Endothelial cell of umbilical vein (primary cell): ENCODE measurements around the gene FGD3. TPM values are rescaled to one million over a fixed set of nuclear protein-coding genes. Genes with fewer than 3 reads are reported as not detected.

Experiments
- BruUV-seq: library from RNA; stranded (reverse); fragments of 400-500 nt; replicated peaks from 2 replicates; lab custom pipeline; 2021; lab: Mats Ljungman, UMichigan
- CTCF ChIA-PET: fragments of 300-600, 350-600 bp; sonication (Branson Sonifier 250); formaldehyde crosslinking; loops from one replicate; lab custom pipeline; 2021; ENCODE audit warnings: antibody characterized with exemption, inconsistent platforms; lab: Charles Lee
- POLR2A ChIA-PET: fragments of 300-600, 350-600 bp; sonication (Branson Sonifier 250); formaldehyde crosslinking; loops from one replicate; lab custom pipeline; 2021; ENCODE audit warnings: antibody characterized with exemption, inconsistent platforms; lab: Charles Lee
- DNase-seq: peaks from one replicate; pipeline ENCODE4 v3.0.0-alpha.2; 2011; ENCODE audit warnings: low read depth, low spot score
- FAIRE-seq: peaks from 2 replicates; lab custom pipeline; 2011; peaks lifted over from hg19 to GRCh38; lab: Jason Lieb, UNC
- H2AFZ ChIP-seq: 2 replicates; pipeline ENCODE4 v1.6.0; 2012; ENCODE audit warnings: low read depth, low read length, control low read depth, inconsistent platforms
- H3K27ac ChIP-seq: 2 replicates; pipeline ENCODE4 v1.5.1; 2011; ENCODE audit warnings: low read depth, mild to moderate bottlenecking, control low read depth, low read length, moderate library complexity; ENCODE audit not compliant: insufficient read depth
- H3K27me3 ChIP-seq, 2 experiments: 2 replicates each; pipeline versions ENCODE4 v1.6.0 to v1.6.1; 2011; ENCODE audit warnings: low read length in 2 of 2, mixed read lengths in 1 of 2; ENCODE audit not compliant: control insufficient read depth in 2 of 2, insufficient read depth in 2 of 2
- H3K36me3 ChIP-seq, 2 experiments: 2 replicates in 1 of 2; 3 replicates in 1 of 2; pipeline ENCODE4 v1.5.1; 2011; ENCODE audit warnings: low read length in 2 of 2, mild to moderate bottlenecking in 1 of 2, moderate library complexity in 1 of 2; ENCODE audit not compliant: control insufficient read depth in 2 of 2, insufficient read depth in 2 of 2; ENCODE audit errors: extremely low read depth in 1 of 2
- H3K4me1 ChIP-seq: 3 replicates; pipeline ENCODE4 v1.5.1; 2011; ENCODE audit warnings: mild to moderate bottlenecking, low read length; ENCODE audit not compliant: control insufficient read depth, insufficient read depth; ENCODE audit errors: extremely low read depth
- H3K4me2 ChIP-seq: 2 replicates; pipeline ENCODE4 v1.6.1; 2011; ENCODE audit warnings: low read length, control low read depth, mixed read lengths; ENCODE audit not compliant: insufficient read depth
- H3K4me3 ChIP-seq, 3 experiments: fragments of 200-600 bp in 1 of 3; sonication (generic), shearing (Covaris generic) in 1 of 3; replicated peaks in 1 of 3; 2 replicates each; pipeline ENCODE4 v1.5.1; 2011 to 2016; ENCODE audit warnings: control low read depth in 3 of 3, low read length in 3 of 3, mild to moderate bottlenecking in 2 of 3, inconsistent platforms in 1 of 3, low read depth in 1 of 3, moderate library complexity in 1 of 3; ENCODE audit not compliant: insufficient read depth in 1 of 3
- H3K79me2 ChIP-seq: 2 replicates; pipeline ENCODE4 v1.6.0; 2012; ENCODE audit warnings: low read length, inconsistent platforms; ENCODE audit not compliant: control insufficient read depth, insufficient read depth
- H3K9ac ChIP-seq: replicated peaks from 2 replicates; pipeline ENCODE3; 2011; ENCODE audit warnings: low read length, control low read depth; ENCODE audit not compliant: insufficient read depth; ENCODE audit errors: extremely low read depth
- H3K9me1 ChIP-seq: replicated peaks from 3 replicates; pipeline ENCODE4 v1.6.0; 2011; ENCODE audit warnings: mild to moderate bottlenecking, low read length; ENCODE audit not compliant: control insufficient read depth, insufficient read depth; ENCODE audit errors: extremely low read depth
- H3K9me3 ChIP-seq: replicated peaks from 2 replicates; pipeline ENCODE4 v1.5.1; 2012; ENCODE audit warnings: low read length, inconsistent platforms; ENCODE audit not compliant: control insufficient read depth, insufficient read depth
- H4K20me1 ChIP-seq: replicated peaks from 2 replicates; pipeline ENCODE3; 2011; ENCODE audit warnings: mild to moderate bottlenecking, low read length; ENCODE audit not compliant: control insufficient read depth, insufficient read depth; ENCODE audit errors: extremely low read depth
- CTCF ChIP-seq, 2 donors: IDR thresholded peaks; 1 replicate in 1 of 2; 2 replicates in 1 of 2; pipeline ENCODE4 v1.5.1; 2011; ENCODE audit warnings: low read length in 2 of 2, mild to moderate bottlenecking in 2 of 2, moderate library complexity in 2 of 2, control low read depth in 1 of 2, inconsistent platforms in 1 of 2, low read depth in 1 of 2; ENCODE audit not compliant: insufficient read depth in 1 of 2; ENCODE audit errors: extremely low read depth in 1 of 2
- EZH2 ChIP-seq: IDR thresholded peaks from 2 replicates; pipeline ENCODE4 v1.6.1; 2012; ENCODE audit warnings: borderline replicate concordance, low read depth, mild to moderate bottlenecking, moderate library complexity, low read length, inconsistent platforms; ENCODE audit not compliant: severe bottlenecking
- GATA2 ChIP-seq: IDR thresholded peaks from 2 replicates; pipeline ENCODE4 v1.7.0; 2011; ENCODE audit warnings: low read depth, mild to moderate bottlenecking, moderate library complexity, mixed read lengths, low read length; ENCODE audit not compliant: insufficient read length, insufficient read depth
- JUN ChIP-seq: IDR thresholded peaks from 2 replicates; pipeline ENCODE4 v1.6.1; 2011; ENCODE audit warnings: borderline replicate concordance, low read depth; ENCODE audit not compliant: insufficient read length, insufficient read depth
- MAX ChIP-seq: IDR thresholded peaks from 2 replicates; pipeline ENCODE4 v1.6.1; 2011; ENCODE audit not compliant: insufficient read depth, insufficient read length
- MYC ChIP-seq: IDR thresholded peaks from one replicate; pipeline ENCODE4 v1.6.1; 2011; ENCODE audit warnings: mild to moderate bottlenecking, low read depth, low read length
- POLR2A ChIP-seq: IDR thresholded peaks from 2 replicates; pipeline ENCODE4 v1.6.1; 2012; ENCODE audit warnings: low read depth, mild to moderate bottlenecking, control low read depth, low read length
- POLR2AphosphoS5 ChIP-seq: IDR thresholded peaks from 2 replicates; pipeline ENCODE4 v1.6.1; 2012; ENCODE audit warnings: low read depth, mild to moderate bottlenecking, control low read depth, low read length, moderate library complexity; ENCODE audit not compliant: insufficient read depth
- dilution Hi-C: fragments of 300-500 bp; cut with MboI; formaldehyde crosslinking; loops from one replicate; pipeline ENCODE4 v1.15.0; 2019; ENCODE audit warnings: low sequenced_read_pairs; ENCODE audit not compliant: extremely low pct_ligation_motif_present
- intact Hi-C: fragments of 100-400 bp; cut with micrococcal nuclease; formaldehyde crosslinking; loops from one replicate; pipeline ENCODE4 v1.10.0; 2022
- polyA plus RNA-seq, 4 experiments: library from polyadenylated mRNA; depleted of rRNA in 3 of 4; stranded (reverse) in 3 of 4; unstranded in 1 of 4; fragments of >200 nt; gene quantifications; 2 replicates each; pipeline versions ENCODE4 v1.2.1 to v1.2.3, GENCODE V29; 2011 to 2012; ENCODE audit warnings: missing spikeins in 1 of 4
- total RNA-seq: library from RNA; stranded (reverse); gene quantifications from 2 replicates; pipeline ENCODE4 v1.2.3, GENCODE V29; 2021

The FGD3 gene
- total and polyA plus RNA-seq, 2 donors (not counting 3 experiments of a cell fraction or from before 2014, with no cell fraction given): not detected

- intact Hi-C loops (no loop called here), dilution Hi-C loops (no loop called here)
- Histone ChIP-seq H3K36me3 (no peaks in the 10 kb centered on the region), H3K9me1 (no peaks in the 10 kb centered on the region), H2AFZ (no peak overlapping the region), H3K27ac (no peak overlapping the region), H3K9ac (no peak overlapping the region), H3K4me2 (no peak overlapping the region), H3K9me3 (no peaks in the 10 kb centered on the region), H3K27me3 (no peaks in the 10 kb centered on the region), H4K20me1 (no peaks in the 10 kb centered on the region), H3K79me2 (no peaks in the 10 kb centered on the region), H3K4me3 (no peak overlapping the region), H3K4me1 (no peaks in the 10 kb centered on the region)
- TF ChIP-seq POLR2AphosphoS5 (no peak), JUN (no peak), MYC (no peak), EZH2 (no peak), MAX (no peak)
- ChIA-PET CTCF (no interaction called here), POLR2A (no interaction called here)
- no TSS peak for BruUV-seq
- FAIRE-seq (no peak), DNase-seq (no peak)
Measured at GRCh38 chr9:92934321-92934720, 13.0 kb upstream of the FGD3 start.

- Histone ChIP-seq H3K9me1 (no peaks in the 10 kb centered on the region), H3K4me3 (no peak overlapping the region), H3K79me2 (no peaks in the 10 kb centered on the region), H3K4me1 (no peaks in the 10 kb centered on the region), H3K27me3 (no peaks in the 10 kb centered on the region), H4K20me1 (no peaks in the 10 kb centered on the region), H3K9me3 (no peaks in the 10 kb centered on the region), H3K9ac (no peak overlapping the region), H2AFZ (no peak overlapping the region), H3K36me3 (no peaks in the 10 kb centered on the region), H3K4me2 (no peak overlapping the region), H3K27ac (no peak overlapping the region)
- ChIA-PET CTCF (no interaction called here), POLR2A (no interaction called here)
- no peak for TF ChIP-seq POLR2AphosphoS5
- no peak for TF ChIP-seq CTCF (IDR thresholded peaks at IDR 0.05; ENCODE audit: extremely low read depth in 1 of 2, insufficient read depth in 1 of 2, low read depth in 1 of 2, low read length in 2 of 2)
- no peak for TF ChIP-seq EZH2
- TF ChIP-seq GATA2: no peak
- TF ChIP-seq POLR2A: no peak
- TF ChIP-seq JUN: no peak
- no peak for TF ChIP-seq MAX
- FAIRE-seq (no peak), DNase-seq (no peak)
- no TSS peak for BruUV-seq
- intact Hi-C loops (no loop called here), dilution Hi-C loops (no loop called here)
Measured at GRCh38 chr9:92938025-92938424, 9.3 kb upstream of the FGD3 start.
